Nephron progenitor cell (in vitro differentiated cells): Measurements from ENCODE around the gene BDKRB1.

ENCODE experiments used
- DNase-seq: peaks from one replicate; pipeline ENCODE4 v3.0.0; 2021
- H3K27ac Mint-ChIP-seq: 2 replicates; pipeline ENCODE4 v1.8.0; 2021; ENCODE audit warnings: mild to moderate bottlenecking, moderate library complexity, mixed read lengths
- H3K27me3 Mint-ChIP-seq: 2 replicates; pipeline ENCODE4 v1.8.0; 2021; ENCODE audit warnings: mild to moderate bottlenecking, low read depth, mixed read lengths; ENCODE audit not compliant: poor library complexity
- H3K36me3 Mint-ChIP-seq: 2 replicates; pipeline ENCODE4 v1.8.0; 2021; ENCODE audit warnings: low read depth, mixed read lengths
- H3K4me1 Mint-ChIP-seq: 2 replicates; pipeline ENCODE4 v1.8.0; 2021; ENCODE audit warnings: mixed read lengths
- H3K4me3 Mint-ChIP-seq: 2 replicates; pipeline ENCODE4 v1.8.0; 2021; ENCODE audit warnings: mild to moderate bottlenecking, moderate library complexity, mixed read lengths
- H3K9me3 Mint-ChIP-seq: 2 replicates; pipeline ENCODE4 v1.8.0; 2021; ENCODE audit warnings: mild to moderate bottlenecking, moderate library complexity, mixed read lengths
- TF ChIP-seq, protein P1 (sequence below): fragments of 200-600 bp; sonication (generic); IDR thresholded peaks from 2 replicates; pipeline ENCODE4 v1.5.0; 2021; ENCODE audit warnings: antibody characterized with exemption

Gene BDKRB1

GRCh38 chr14:96269359-96269710, 13.3 kb downstream of the BDKRB1 start:
- Mint-ChIP-seq H3K27ac (no peak overlapping the region), H3K36me3 (peaks cover 5% of the 10 kb centered on the region), H3K9me3 (peaks cover 23% of the 10 kb centered on the region), H3K4me3 (no peak overlapping the region), H3K27me3 (peaks cover 3% of the 10 kb centered on the region), H3K4me1 (peaks cover 3% of the 10 kb centered on the region)
- TF ChIP-seq, protein P1, sequence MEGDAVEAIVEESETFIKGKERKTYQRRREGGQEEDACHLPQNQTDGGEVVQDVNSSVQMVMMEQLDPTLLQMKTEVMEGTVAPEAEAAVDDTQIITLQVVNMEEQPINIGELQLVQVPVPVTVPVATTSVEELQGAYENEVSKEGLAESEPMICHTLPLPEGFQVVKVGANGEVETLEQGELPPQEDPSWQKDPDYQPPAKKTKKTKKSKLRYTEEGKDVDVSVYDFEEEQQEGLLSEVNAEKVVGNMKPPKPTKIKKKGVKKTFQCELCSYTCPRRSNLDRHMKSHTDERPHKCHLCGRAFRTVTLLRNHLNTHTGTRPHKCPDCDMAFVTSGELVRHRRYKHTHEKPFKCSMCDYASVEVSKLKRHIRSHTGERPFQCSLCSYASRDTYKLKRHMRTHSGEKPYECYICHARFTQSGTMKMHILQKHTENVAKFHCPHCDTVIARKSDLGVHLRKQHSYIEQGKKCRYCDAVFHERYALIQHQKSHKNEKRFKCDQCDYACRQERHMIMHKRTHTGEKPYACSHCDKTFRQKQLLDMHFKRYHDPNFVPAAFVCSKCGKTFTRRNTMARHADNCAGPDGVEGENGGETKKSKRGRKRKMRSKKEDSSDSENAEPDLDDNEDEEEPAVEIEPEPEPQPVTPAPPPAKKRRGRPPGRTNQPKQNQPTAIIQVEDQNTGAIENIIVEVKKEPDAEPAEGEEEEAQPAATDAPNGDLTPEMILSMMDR = no peak
- DNase-seq = no peak

DNA sequence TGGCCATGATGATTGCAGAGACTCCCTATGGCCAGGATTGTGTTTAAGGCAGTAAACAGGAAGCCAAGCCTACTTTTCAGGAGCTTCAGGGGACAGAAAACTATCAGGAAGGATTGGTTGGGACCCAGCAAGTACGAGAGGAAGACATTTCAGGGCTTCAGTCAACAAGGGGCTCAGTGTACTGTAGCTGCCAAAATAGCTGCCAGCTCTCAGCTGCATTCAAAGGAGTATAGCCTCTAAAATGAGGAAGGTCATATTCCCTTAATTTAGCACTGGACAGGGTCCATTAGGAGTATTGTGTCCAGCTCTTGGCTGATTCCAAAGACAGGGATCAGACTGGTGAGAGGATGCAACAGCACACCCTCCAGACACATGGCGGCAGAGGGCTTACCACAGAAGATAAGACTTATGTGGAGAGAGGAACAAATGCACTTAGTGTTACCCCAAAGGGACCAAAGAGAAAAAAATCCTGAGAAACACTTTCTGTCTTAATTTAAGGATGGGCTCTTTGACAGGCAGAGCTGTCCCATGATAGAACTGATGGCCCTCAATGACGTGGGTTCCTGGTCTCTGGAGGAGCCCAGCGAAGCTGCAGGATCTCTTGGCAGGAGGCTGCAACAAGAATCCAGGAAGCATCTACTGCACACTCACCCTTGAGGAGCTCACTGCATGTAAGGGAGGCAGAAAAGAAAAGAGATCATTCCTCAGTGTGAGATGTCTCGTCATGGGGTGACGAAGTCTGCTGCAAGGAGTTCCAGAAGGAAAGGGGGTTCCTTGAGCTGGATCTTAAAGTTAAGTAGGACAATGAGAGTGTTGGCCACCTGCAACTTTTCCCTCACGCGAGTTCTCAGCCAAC, 14.8 kb downstream of the BDKRB1 start:
- Mint-ChIP-seq H3K27ac (peak overlapping the region; percentile 21), H3K4me1 (peaks cover 14% of the 10 kb centered on the region), H3K36me3 (peaks cover 5% of the 10 kb centered on the region), H3K27me3 (peaks cover 3% of the 10 kb centered on the region), H3K4me3 (no peak overlapping the region), H3K9me3 (peaks cover 23% of the 10 kb centered on the region)
- TF ChIP-seq, protein P1 = no peak
- DNase-seq = no peak

- H3K4me3 Mint-ChIP-seq = no peak overlapping the region
- H3K27ac Mint-ChIP-seq = no peak overlapping the region
- no peak for DNase-seq
- peaks cover 5% of the 10 kb centered on the region for H3K36me3 Mint-ChIP-seq
- peaks cover 3% of the 10 kb centered on the region for H3K27me3 Mint-ChIP-seq
- H3K9me3 Mint-ChIP-seq = peaks cover 23% of the 10 kb centered on the region
- TF ChIP-seq, protein P1 = no peak
- H3K4me1 Mint-ChIP-seq = peaks cover 14% of the 10 kb centered on the region
These were observed 15.4 kb downstream of the BDKRB1 start for GRCh38 chr14:96271421-96271762.

DNA sequence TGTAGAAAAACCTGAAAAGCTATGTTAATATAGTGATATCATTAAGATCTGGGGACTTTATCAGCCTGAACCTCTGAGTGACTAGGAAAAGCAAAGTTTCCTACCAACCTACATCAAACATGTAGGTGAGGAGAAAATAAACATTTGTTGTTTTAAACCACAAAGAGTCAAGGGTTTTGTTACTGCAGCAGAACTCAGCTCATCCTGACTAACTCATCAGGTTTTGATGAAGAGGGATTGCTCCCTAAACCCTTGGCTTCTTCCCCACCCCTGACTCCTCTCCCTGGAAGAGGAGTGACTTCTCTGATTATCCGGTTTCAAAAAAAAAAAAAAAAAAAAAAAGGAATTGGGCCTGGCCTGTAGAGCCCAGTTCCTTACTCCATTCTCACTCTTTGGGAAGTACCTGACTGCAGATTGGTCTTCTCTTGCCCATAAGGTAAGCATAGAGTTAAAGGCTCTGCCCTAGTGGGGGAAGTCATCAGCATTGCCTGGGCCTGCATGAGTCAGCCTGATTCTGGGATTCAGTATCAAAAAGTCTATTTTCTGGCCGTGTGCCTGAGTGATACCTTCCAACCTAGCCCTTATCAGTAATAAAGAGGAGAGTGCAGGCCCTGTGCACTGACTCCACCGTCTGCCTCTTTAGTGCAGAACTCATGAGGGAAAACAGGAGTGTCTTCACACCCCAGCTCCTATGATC, 16.9 kb downstream of the BDKRB1 start:
- Mint-ChIP-seq H3K4me1 (peaks cover 14% of the 10 kb centered on the region), H3K9me3 (peaks cover 27% of the 10 kb centered on the region)
- DNase-seq = no peak

GRCh38 chr14:96273629-96274028, 17.6 kb downstream of the BDKRB1 start:
- Mint-ChIP-seq H3K4me1 (peaks cover 14% of the 10 kb centered on the region), H3K27me3 (peaks cover 6% of the 10 kb centered on the region), H3K4me3 (no peak overlapping the region), H3K36me3 (peaks cover 7% of the 10 kb centered on the region), H3K27ac (no peak overlapping the region), H3K9me3 (peaks cover 31% of the 10 kb centered on the region)
- no peak for DNase-seq
- TF ChIP-seq, protein P1 = no peak

More for the DNA sequence above, 16.9 kb downstream of the BDKRB1 start:
- Mint-ChIP-seq H3K27ac (no peak overlapping the region), H3K27me3 (peaks cover 6% of the 10 kb centered on the region), H3K36me3 (peaks cover 5% of the 10 kb centered on the region), H3K4me3 (no peak overlapping the region)
- TF ChIP-seq, protein P1 = no peak
